HFF-Myc (cell line): ENCODE data around the gene GRIN3A.

Experiments
- DNase-seq: peaks from one replicate; pipeline ENCODE4 v3.0.0-alpha.2; 2011; ENCODE audit warnings: low read depth; ENCODE audit errors: extremely low read depth
- H3K4me3 ChIP-seq: replicated peaks from 2 replicates; pipeline ENCODE4 v1.5.1; 2011; ENCODE audit warnings: low read depth, mild to moderate bottlenecking, control low read depth, low read length
- TF ChIP-seq, protein P1 (sequence below): IDR thresholded peaks from 2 replicates; pipeline ENCODE4 v1.5.1; 2012; ENCODE audit warnings: mild to moderate bottlenecking, low read depth, low read length, control low read depth; ENCODE audit errors: missing control alignments

Gene GRIN3A

DNA sequence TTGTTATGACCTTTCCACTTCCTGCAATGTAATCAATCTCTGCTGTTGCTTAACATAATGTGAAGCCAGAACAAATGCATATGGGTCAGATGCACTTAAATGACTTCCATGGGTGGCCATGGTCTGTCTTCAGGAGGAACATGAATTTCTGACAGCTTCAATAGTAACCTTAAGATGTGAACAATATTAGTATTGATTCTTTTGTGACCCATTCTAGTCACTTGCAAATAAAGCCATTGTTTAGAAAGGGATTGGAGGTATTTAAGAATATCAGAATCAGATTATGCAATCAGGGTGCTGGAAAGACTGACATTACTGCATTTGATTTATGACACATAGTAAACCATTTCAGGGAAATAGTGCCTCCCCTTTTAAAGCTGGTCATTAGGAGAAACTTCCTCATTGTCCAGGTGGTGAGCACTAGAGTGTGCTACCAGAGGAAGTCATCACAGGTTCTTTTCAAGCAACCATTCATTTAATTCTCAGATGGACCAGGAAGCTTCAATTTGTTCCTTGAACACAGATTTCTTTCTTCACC lies 32.1 kb downstream of the GRIN3A start:
- TF ChIP-seq, protein P1, sequence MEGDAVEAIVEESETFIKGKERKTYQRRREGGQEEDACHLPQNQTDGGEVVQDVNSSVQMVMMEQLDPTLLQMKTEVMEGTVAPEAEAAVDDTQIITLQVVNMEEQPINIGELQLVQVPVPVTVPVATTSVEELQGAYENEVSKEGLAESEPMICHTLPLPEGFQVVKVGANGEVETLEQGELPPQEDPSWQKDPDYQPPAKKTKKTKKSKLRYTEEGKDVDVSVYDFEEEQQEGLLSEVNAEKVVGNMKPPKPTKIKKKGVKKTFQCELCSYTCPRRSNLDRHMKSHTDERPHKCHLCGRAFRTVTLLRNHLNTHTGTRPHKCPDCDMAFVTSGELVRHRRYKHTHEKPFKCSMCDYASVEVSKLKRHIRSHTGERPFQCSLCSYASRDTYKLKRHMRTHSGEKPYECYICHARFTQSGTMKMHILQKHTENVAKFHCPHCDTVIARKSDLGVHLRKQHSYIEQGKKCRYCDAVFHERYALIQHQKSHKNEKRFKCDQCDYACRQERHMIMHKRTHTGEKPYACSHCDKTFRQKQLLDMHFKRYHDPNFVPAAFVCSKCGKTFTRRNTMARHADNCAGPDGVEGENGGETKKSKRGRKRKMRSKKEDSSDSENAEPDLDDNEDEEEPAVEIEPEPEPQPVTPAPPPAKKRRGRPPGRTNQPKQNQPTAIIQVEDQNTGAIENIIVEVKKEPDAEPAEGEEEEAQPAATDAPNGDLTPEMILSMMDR, result no peak
- no peak for DNase-seq
- H3K4me3 ChIP-seq, result no peak overlapping the region

DNA sequence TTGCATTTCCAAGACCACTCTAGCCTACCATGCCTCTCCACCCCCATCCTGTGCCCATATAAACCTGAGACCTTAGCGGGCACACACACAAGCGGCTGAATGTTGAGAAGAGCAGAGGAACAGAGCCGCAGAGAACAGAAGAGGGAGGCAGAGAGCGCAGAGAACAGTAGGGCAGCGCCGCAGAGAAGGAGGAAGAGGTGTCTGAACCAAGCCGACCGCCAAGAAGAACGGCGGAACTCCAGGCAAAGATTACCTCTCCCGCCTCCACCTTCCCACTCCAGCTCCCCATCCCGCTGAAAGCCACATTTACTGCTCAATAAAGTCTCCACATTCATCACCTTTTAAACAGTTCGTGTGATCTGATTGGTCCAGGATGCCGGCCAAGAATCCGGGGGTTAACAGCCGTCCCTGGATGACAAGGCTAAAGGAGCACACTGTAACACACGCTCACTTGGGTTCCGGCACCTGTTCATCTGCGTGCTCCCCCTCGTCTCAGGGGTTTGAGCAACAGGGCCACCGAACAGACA lies 33.2 kb downstream of the GRIN3A start:
- DNase-seq, result no peak
- no peak overlapping the region for H3K4me3 ChIP-seq
- TF ChIP-seq, protein P1, result peak; percentile 7

DNA sequence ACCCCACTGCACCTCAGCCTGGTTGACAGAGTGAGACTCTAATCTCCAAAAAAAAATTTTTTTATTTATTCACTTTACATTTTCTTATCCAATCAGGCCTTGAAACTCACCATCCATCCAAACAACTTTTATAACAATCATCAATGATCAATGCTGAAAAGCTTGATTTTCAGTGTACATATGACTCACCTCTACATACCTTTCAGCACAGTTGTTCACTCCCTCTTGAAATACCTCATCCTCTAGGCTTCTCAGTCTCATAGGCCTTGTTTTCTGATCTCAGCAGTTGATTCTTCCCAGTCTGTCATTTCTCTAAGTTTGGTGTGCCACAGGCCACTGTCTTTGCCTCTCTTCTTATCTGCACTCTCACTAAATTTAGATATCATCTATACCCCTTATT lies 36.2 kb downstream of the GRIN3A start:
- H3K4me3 ChIP-seq, result no peak overlapping the region
- DNase-seq, result no peak
- TF ChIP-seq, protein P1, result no peak

DNA sequence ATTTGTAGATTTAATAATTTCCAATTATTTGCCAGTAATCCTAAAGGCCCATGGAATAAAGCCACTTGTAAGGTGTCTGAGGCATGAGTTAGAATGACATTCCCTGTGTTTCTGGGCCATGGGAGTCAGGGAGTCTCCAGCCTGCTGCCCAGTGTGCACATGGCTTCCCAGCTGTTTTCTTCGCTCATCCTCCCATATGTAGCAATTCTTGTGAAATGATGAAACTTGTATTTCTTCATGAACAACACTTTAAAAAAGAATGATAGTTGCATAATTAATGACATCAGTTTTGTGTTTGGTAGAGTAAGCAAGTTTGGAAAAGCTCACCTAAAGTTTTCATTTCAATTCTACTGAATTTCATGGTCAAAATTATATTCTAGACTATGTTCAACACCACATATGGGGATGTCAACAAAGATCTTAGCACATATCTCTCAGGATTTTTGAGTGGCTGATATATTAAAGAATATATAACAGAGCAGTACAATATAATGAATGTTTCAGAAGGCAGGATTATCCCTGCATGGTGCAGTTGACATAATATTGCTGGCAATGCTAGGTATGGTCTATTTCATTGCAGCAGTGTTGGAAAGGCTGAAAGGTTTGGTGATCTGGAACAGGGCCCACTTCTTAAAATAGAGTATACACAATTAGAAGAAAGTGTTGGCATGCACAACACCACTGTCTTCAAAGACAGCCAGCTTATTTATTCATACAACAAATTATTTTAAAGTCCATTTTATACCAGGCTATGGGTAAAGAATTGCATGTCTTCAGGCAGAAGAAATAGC lies 44.7 kb downstream of the GRIN3A start:
- H3K4me3 ChIP-seq, result no peak overlapping the region
- no peak for DNase-seq
- TF ChIP-seq, protein P1, result no peak

DNA sequence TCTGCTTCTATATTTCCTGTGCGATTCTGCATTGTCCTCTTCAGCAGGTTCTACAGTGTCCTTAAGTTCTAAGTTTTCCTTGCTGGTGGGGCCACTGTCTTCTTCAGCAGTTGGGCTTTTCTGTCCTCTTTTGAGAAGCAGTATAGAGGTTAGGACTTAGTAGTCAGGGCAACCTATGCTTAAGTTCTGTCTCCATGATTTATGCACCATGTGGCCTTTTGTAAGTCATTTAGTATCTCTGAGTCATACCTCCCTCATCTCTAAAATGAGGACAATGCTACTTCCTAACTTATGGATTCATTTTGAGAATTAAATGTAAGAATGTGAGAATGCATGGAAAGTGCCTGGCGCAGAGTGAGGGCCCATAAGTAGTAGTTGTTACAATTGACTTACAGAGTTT lies 46.8 kb downstream of the GRIN3A start:
- DNase-seq, result no peak
- TF ChIP-seq, protein P1, result no peak

DNA sequence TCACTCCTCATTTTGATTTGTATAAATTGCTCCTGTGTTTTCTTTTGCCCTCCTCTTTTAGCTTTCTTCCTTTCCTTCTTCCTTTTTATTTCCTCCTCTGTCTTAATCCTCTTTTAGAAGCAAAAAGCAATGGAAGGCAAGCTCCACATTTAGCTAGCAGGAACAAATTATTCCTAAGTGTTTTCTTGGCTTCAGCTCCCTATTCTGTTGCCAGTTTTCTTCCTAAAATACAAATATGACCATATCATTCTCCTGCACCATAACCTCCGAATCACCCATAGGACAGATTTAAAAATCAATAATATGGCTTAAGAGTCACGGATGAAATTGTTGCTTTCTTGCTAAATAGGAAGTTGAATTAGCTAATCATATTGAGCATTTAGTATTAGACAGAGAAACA lies 49.4 kb downstream of the GRIN3A start:
- no peak overlapping the region for H3K4me3 ChIP-seq
- DNase-seq, result no peak
- TF ChIP-seq, protein P1, result no peak

More for the DNA sequence above, 46.8 kb downstream of the GRIN3A start:
- no peak overlapping the region for H3K4me3 ChIP-seq
